Astrocyte of the hippocampus (primary cell): ENCODE results near the gene SPIRE2.
"Not testable (repeated sequence)": the region's sequence is repeated elsewhere in the genome, so short reads cannot be mapped to it uniquely, and the experiment has no call there.

ENCODE experiments used
- DNase-seq: peaks from one replicate; pipeline ENCODE4 v3.0.0; 2011; ENCODE audit warnings: low read depth, low spot score

The SPIRE2 gene

DNA sequence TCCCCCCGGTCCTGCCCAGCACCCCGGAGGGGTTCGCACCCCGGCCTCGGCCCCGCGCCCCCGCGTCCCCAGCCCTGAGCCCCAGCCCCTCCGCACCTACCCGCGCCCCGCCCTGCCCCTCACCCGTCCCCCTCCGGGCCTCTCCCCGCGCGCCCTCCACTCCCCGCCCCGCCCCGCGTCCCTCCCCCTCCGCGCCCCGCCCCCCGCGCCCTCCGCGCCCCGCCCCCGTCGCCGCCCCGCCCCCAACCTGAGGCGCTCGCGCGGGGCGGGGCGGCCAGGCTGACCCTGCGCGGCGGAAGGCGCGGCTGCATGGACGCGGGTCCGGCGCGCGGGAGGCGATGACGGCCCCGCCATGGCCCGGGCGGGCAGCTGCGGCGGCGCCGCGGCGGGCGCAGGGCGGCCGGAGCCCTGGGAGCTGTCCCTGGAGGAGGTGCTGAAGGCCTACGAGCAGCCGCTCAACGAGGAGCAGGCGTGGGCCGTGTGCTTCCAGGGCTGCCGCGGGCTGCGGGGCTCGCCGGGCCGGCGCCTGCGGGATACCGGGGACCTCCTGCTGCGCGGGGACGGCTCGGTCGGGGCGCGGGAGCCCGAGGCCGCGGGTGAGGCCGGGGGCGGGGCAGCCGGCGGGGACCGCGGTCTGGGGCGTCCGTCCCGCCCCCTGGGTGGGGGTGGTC, at the start of gene SPIRE2:
TSS of gene SPIRE2 (plus strand) at position 277 of the 671 bp plus-strand sequence. CDS start at position 353, 76 bp downstream.
- peak; percentile 95 for DNase-seq

DNA sequence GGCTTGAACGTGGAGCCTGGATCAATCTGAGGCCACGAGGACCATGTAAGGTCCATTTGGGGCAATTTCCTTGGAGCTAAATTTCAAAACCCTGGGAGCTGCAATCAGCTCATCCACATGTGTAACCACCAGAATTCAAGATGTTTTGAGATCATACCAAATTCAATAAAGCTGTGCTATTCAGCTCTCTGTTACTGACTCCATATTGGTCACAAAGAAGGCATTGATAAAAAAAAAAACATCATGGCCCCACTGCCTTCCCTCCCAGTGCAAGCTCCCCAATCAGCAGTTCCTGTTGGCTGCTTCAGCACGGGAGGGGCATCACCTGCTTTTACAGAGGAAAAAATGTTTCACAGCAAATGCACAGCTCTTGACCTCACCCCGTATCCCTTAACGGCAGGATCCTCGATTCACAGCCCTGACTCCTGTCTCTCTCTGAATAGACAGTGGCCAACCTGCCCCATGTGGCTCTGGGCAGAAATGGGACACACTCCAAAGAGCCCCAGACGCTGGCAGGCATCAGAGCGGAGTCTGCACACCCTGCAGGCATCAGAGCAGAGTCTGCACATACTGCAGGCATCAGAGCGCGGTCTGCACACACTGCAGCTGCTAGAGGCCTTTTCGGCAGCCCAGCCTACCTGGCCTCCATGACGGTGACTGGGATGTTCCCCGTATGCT, 48.9 kb upstream of the SPIRE2 start:
- DNase-seq, result no peak

DNA sequence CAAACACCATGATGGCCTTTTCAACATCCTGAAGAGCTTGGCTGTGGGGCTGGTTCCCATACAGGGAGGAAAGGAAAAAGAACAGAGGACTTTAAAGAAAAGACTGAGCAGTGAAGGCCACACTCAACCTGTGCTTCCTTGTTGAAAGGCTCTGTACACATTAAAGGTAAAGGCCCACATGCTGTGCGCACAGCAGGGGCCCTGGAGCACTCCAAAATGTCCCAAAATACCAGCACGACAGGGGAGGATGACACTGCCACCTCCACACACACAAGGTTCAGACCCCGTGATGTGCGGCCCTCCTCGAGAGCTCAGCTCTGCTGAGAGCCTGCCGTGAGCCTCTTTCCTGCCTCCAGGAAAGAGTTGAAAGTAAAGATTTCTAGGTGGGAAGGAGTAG, 48.4 kb upstream of the SPIRE2 start:
- DNase-seq, result no peak

GRCh38 chr16:89782489-89782888, 45.8 kb upstream of the SPIRE2 start:
- no peak for DNase-seq

DNA sequence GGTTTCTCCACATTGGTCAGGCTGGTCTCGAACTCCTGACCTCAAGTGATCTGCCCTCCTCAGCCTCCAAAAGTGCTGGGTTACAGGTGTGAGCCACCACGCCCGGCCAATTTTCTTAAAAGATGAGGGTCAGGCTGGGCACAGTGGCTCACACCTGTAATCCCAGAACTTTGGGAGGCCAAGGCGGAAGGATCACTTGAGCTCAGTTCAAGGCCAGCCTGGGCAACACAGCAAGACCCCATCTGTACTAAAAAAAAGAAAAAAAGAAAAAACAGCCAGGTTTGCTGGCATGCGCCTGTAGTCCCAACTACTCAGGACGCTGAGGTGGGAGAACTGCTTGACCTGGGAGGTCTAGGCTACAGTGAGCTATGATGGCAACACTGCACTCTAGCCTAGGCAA, 44.3 kb upstream of the SPIRE2 start:
- not testable (repeated sequence) for DNase-seq

- no peak for DNase-seq
Observed at GRCh38 chr16:89784406-89784805, 43.9 kb upstream of the SPIRE2 start.

- DNase-seq, result no peak
Observed at GRCh38 chr16:89785523-89786155, 42.6 kb upstream of the SPIRE2 start.

GRCh38 chr16:89786474-89787364, 41.6 kb upstream of the SPIRE2 start:
- DNase-seq, result no peak

DNA sequence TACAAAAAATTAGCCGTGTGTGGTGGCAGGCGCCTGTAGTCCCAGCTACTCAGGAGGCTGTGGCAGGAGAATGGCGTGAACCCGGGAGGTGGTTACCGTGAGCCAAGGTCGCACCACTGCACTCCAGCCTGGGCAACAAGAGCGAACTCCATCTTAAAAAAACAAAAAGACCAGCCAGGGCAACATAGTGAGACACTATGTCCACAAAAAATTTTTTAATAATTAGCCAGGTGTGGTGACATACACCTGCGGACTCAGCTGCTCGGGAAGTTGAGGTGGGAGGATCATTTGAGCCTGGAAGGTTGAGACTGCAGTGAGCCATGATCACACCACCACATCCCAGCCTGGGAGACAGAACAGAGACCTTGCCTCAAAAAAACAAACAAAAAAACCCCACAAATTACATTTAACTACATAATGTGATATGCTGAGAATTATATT, 40.9 kb upstream of the SPIRE2 start:
- no peak for DNase-seq

DNA sequence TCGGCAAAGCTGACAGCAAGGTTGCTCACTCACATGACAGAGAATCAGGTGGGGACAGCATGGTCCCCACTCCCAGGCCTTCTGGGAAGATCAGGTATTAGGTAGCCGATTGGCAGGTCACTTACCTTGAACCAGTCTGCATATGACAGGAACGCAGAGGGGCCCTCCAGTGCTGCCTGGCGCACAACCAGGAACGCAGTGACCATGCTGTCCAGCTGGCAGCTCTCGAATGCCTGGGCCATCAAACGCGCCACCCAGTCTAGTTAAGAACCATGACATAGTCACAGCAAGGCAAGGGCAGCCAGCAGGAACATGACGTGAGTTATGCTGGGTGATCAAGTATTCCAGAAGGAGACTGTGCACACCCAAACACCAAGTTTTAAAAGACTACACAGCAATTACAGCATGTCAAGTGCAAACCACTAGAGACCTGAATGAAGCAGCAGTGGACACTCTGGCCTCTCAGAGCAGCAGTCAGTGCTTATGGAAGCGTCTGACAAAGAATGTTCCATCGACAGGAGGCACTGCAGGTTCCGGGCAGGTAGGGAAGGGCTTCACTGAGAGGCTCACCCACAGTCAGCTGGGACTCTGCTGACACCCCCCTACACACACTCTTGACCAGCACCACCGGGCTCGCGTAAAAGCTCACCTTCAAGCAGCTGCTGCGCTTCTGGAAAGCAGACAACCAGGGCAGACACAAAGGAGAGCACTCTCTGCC, 36.8 kb upstream of the SPIRE2 start:
- no peak for DNase-seq

- DNase-seq, result peak; percentile 48
Observed at GRCh38 chr16:89793092-89793491, 35.2 kb upstream of the SPIRE2 start.

- no peak for DNase-seq
Observed at GRCh38 chr16:89793955-89794354, 34.3 kb upstream of the SPIRE2 start.

- no peak for DNase-seq
Observed at GRCh38 chr16:89795676-89796075, 32.6 kb upstream of the SPIRE2 start.

GRCh38 chr16:89796104-89796503, 32.2 kb upstream of the SPIRE2 start:
- no peak for DNase-seq

- no peak for DNase-seq
Observed at GRCh38 chr16:89798126-89798525, 30.1 kb upstream of the SPIRE2 start.

DNA sequence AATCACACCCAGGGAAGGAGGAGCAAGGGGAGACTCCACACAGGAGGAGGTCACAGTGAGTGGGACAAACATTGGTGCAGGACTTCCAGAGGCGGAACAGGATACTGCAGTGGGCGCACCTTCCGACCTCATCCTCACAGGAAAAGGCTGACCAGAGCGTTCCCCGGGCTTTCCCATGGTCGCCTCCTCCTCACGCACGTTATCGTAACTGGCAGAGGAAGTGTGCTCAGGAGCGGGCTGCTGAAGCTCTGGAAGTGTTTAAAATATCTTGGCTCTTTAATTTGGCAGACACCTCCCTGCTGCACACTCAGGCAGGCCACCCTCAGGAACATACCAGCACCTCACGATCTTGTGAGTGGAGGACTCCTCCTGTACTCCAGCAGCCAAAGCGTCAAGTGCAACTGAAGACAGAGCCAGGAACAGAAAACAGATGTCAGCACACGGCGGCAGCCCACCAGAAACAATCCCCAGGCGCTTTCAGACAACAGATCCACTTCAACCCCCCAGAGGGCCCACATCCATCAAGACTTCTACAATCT, 29.4 kb upstream of the SPIRE2 start:
- DNase-seq, result no peak

GRCh38 chr16:89801800-89802199, 26.5 kb upstream of the SPIRE2 start:
- peak; percentile 14 for DNase-seq

DNA sequence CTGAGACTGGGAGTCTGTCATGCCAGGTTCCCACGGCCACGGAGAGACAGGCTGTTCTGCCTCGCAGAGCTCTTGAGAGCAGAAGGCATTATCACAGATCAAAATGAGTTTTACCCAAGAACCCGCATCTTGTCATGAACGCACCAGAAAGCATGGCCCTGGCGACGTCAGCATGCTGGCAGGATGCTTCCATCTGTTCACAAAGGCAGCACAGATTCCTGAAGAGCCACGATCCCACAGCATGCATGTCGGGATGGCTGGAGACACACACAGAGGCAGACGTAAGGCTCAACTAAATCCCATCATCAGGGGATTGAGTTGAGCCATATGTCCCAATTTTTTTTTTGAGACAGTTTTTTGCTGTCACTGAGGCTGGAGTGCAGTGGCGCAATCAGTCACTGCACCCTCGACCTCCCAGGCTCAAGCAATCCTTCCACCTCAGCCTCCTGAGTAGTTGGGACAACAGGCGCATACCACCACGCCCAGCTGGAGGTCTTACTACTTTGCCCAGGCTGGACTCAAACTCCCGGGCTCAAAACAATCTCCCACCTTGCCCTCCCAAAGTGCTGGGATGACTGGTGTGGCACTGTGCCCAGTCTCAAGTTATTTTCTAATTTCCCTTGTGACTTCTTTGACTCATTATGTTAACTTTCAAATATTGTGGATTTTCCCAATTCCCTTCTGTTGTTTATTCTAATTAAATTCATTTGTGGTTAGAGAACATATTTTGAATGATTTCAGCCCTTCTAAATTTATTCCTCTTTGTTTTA, 23.0 kb upstream of the SPIRE2 start:
- peak; percentile 64 for DNase-seq

- DNase-seq, result not testable (repeated sequence)
Observed at GRCh38 chr16:89806589-89807193, 21.6 kb upstream of the SPIRE2 start.

- no peak for DNase-seq
Observed at GRCh38 chr16:89808475-89808874, 19.8 kb upstream of the SPIRE2 start.
